Activated CD4-positive, CD25-positive, alpha-beta regulatory T cell treated with anti-CD3 and anti-CD28 coated beads, Interleukin-2, amount 50 U/mL, for 72 hours (primary cell): Measurements from ENCODE around the gene SLC35D1.
"Not testable (repeated sequence)": the region's sequence is repeated elsewhere in the genome, so short reads cannot be mapped to it uniquely, and the experiment has no call there.

Experiments used
- DNase-seq: peaks from one replicate; pipeline ENCODE4 v3.0.0; 2021

Gene SLC35D1

DNA sequence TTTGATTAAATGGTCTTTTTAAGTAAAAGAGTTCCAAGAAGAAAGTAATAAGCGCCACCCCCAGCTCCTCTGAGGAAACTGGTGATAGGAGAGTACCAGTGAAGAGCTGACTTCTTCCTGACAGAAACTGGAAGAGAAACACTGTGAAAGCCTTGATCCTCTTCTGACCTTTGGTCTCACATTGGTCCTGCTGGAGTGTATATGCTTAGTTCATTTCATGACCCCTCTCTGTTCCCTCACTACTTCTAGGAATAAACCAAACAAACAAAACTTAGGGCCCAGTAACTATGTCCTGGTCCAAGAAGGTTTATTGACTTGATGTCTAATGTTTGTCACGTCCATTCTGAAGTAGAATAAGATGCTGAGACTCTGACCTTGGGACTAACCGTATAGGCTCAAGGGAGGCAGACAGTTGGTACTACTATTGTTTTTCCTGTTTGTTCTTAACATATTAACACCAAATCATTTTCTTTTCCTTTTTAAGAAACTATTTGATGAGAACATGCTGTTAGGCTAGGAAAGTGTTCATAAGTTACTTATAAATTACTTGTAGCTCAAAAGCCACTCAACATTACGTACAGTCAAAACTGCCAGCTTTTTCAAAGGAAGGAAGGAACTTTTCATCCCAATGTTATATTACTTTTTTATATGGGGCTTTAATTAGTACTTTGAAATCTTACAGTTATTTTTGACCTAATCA is 71.2 kb downstream of the SLC35D1 start:
- no peak for DNase-seq

DNA sequence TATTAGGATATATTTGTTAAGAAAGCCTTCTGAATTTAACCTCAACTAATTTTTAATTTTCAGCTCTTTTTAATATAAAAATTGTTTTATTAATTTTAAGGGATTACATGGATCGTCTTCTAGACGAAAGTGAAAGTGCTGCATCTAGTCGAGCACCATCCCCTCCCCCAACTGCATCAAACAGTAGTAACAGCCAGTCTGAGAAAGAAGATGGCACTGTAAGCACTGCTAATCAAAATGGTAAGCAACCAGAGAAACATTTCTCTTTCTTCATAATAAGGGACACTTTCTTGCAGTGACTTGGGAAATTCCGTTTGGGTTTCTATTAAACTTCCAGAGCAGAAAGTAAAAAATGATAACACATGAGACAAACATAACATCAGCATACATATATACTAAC is 72.3 kb downstream of the SLC35D1 start:
- DNase-seq, result no peak

DNA sequence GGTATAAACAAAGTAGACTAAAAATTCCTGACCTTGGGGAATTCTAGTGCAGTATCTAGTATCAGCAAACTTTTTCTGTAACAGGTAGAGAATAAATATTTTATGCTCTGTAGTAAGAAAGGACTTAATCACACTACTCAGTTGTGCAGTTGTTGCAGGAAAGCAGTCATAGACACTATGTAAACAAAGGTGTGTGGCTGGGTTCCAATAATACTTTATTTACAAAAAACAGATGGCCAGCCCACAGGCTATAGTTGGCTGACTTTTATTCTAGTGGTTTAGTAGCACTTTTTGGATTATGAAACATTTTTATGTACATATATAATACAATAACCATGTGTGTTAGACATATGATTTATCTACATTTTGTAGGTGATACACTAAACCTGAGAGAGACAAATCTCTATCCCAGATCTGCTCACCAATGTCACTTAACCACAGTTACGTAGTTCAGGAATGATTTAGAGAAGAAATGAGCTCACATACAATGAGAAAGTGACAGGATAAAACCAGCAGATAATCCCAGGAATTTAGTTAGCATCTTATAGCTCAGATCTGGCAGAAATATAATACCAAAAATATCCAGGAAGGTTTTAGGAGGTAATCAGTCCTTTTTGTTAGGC is 73.1 kb downstream of the SLC35D1 start:
- DNase-seq, result no peak

DNA sequence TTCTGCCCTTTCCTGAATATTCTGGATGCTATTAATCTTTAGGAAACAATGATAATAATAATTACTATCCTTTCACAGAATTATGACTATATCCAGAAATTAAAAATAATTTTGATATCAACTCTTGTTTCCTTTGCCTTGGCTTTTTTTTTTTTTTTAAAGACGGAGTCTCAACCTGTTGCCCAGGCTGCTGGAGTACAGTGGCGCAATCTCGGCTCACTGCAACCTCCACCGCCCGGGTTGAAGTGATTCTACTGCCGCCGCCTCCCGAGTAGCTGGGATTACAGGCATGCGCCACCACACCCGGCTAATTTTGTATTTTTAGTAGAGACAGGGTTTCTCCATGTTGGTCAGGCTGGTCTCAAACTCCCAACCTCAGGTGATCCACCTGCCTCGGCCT is 74.3 kb downstream of the SLC35D1 start:
- DNase-seq, result not testable (repeated sequence)

DNA sequence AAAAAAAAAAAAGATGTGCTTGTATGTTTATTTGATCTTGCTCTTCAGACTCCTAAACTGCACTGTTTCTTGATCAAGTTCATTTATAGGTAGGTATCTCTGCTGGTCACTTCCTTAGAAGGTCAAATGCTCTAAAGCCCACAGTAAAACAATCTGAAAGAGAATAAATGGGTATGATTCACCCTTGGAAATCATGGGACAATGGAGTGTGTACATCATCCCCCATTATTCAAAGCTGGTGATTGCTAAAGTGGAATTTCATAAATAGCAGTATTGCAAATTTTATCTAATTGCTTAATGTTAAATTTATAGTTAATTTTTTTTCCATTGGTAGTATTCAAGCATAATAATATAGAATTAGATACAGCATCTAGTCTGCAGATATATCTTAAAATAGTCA is 75.7 kb downstream of the SLC35D1 start:
- no peak for DNase-seq

DNA sequence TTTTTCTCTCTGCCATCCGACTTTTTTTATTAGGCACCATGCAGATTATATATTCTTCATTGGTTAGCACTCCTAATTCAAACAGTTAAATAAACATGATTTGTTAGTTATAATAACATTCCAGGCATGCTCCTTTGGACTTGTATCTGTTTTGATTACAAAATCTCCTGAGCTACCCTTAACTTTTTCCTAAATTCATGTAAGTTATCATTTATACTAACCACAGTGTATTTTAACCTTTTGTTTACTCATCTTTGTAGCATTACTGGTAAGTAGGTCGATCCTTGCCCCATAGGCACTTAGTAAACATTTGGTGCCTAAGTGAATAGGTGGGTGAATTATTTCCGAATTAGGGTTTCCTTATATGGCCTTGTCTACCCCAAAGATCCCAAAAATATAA is 85.4 kb downstream of the SLC35D1 start:
- no peak for DNase-seq

DNA sequence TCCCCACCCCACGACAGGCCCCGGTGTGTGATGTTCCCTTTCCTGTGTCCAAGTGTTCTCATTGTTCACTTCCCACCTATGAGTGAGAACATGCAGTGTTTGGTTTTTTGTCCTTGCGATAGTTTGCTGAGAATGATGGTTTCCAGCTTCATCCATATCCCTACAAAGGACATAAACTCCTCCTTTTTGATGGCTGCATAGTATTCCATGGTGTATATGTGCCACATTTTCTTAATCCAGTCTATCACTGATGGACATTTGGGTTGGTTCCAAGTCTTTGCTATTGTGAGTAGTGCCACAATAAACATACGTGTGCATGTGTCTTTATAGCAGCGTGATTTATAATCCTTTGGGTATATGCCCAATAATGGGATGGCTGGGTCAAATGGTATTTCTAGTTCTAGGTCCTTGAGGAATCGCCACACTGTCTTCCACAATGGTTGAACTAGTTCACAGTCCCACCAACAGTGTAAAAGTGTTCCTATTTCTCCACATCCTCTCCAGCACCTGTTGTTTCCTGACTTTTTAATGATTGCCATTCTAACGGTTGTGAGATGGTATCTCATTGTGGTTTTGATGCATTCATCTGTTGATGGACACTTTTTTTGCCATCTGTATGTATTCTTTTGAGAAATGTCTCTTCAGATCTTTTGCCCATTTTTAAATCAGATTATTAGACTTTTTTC is 87.6 kb downstream of the SLC35D1 start:
- DNase-seq, result not testable (repeated sequence)

DNA sequence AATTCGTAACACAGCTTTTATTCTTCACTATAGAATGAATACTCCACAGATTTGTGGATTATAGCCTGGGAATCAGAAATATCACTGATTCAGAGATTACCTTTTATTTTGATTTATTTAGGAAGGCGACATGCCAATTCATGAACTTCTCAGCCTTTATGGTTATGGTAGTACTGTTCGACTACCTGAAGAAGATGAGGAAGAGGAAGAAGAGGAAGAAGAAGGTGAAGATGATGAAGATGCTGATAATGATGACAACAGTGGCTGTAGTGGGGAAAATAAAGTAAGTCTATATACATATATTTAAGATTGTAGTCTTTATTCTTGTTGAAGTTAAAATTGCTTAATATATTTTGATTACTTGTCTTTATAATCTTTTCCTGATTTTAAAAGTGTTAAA is 96.0 kb downstream of the SLC35D1 start:
- no peak for DNase-seq

DNA sequence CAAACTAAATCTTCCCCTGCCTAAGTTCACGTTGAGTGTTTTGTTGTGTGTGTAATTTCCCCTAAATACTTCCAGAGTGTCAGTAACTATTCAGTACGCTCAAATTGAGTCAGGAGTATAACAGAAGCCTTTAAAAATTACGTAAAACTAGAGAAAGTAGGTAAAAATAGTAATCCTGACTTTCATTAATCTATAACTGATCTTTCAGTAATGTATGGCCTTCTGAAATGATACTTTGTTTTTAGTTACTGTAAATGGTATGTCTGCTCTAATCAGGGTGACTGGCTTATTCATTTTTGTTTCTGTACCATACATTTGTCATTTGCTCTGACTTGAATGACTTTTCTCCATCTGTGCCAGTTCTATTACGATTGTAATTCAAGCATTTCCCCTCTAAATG is 99.7 kb downstream of the SLC35D1 start:
- DNase-seq, result no peak

DNA sequence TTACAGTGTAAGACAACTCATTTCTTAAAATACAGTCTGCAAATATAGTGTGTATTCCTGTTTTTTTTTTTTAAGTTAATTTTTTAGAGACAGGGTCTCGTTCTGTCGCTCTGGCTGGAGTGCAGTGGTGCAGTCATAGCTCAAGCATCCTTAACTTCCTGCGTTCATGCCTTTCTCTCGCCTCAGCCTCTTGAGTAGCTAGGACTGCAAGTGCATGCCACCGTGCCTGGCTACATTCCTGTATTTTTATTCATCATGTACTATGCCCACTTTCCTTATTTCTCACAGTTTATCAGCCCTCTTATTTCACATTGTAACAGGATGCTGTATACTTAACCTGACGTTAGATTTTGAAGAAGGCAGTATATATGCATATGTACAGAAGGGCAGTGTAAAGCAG is 102.4 kb downstream of the SLC35D1 start:
- DNase-seq, result no peak
